COLO668 (cell line): ENCODE data around the gene ANKS4B.
"Not testable (repeated sequence)": the region's sequence is repeated elsewhere in the genome, so short reads cannot be mapped to it uniquely, and the experiment has no call there.

Source experiments
- DNase-seq: peaks from one replicate; lab custom pipeline; 2025; ENCODE audit not compliant: unreplicated experiment; lab: John Stamatoyannopoulos, UW

The ANKS4B gene

DNA sequence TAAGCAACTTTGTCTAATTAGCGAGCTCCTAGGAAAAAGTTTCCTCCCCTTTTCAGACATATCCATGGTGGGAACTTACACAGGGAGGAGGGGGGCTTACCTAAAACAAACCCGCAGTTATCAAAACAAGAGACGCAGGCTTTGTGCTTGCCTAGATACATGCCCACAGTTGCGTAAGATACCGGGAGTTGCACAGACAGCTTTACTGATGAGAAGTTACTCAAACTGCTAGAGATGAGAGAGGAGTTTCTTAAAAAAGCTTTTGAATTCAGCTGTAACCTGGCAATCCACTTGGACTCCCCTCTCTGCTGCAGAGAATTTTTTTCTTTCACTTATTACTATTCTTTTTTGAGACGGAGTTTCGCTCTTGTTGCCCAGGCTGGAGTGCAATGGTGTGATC is 15.3 kb upstream of the ANKS4B start:
- no peak for DNase-seq

DNA sequence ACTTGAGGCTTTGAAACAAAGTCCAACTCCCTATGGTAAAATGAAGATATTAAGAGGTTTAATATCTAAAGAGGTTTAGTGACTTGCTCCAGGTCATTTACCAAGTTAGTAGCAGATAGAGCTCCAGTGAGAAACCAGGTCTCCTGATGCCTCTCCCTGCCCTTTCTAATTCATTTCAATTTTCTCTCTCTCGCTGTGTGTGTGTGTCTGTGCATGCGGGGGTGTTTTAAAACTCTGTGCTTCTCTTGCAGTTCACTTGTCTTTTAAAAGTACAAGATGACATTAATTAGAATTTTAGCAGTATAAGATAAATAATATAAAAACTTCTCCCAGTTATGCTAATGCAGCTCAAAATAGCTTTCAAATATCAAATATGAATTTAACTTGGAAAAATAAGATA is 13.9 kb upstream of the ANKS4B start:
- DNase-seq: no peak

DNA sequence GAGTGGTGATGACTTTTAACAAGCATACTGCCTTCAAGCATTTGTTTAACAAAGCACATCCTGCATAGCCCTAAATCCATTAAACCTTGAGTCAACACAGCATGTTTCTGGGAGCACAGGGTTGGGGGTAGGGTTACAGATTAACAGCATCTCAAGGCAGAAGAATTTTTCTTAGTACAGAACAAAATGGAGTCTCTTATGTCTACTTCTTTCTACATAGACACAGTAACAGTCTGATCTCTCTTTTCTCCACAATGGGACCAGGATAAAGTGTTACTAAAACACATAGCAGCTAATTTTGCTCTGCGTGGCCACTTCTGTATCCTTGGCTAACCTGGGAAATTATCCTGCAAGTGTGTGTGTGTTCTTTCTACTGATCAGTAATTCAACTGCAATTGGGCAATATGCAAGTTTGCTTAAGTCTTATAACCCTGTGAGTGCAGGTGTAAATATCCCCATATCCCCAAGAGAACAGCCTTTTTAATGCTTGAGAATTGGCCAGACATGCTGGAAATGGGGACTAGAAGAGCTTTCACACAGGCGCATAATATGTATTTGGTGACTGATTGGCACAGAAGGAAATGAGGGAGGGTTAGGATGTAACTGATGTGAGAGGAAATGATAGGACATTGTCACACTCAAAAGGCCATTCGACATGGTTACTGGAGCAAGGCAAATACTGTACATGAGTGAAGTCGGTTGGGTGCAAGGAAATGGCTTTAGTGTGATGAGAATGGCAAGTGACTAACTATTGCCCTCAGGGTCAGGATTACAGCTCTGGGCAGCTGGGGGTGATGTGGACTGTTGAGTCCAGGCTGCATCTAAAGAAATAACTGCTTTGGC is 10.8 kb upstream of the ANKS4B start:
- DNase-seq: peak; percentile 18

DNA sequence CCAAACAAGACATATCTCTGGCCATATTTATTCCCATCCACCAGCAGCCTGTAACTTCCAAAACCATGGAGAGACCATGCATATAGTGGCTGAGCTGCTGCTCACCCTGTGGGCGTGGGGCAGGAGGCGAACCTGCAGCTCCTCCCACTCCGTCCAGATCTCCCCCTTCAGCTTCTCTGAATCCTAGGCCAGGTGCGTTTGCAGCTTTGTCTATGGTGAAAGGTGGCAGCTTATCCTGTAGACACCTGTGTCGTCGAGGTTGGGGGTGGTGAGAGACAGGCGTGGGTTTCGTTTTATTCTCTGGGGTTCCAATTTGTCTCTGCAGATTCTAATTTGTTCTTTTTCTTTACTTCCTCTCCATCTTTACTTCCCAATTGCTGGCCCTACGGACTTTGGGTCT is 9.7 kb upstream of the ANKS4B start:
- DNase-seq: peak; percentile 33

DNA sequence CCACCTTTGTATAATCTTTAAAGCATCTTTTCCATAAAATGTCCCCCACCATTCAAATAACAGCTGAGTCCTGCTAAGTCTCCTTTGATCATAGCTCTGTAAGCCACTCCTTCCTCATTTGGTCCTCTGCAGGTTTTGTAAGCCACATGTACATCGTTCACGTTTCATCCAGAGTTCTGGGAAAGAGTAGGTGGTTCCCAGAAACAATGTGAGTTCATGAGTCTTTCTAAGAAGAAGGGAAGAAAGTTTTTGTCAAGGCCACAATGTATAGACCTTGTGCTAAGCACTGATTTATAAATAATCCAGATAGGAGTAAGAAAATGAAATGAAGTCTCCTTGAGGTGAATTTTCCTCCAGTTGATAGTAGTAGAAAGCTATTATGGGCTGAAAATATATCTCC is 8.7 kb upstream of the ANKS4B start:
- no peak for DNase-seq

DNA sequence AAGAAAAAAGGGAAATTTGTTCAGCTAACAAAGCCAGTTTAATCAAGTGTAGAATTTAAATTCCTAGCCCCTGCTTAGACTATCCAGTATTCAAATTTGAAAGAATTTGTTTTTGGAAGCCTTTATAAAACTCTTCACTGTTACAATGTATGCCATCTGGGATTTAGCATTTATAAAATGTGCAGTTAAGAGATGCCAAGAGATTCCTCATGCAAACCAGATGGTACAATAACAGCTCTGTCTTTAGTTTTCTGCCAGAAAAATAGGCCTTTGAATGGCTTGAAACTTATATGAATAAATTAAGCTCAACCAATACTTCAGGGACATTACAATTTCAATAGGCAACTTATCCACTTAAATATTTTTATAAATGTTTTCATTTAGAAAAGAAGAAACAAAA is 6.8 kb upstream of the ANKS4B start:
- no peak for DNase-seq

DNA sequence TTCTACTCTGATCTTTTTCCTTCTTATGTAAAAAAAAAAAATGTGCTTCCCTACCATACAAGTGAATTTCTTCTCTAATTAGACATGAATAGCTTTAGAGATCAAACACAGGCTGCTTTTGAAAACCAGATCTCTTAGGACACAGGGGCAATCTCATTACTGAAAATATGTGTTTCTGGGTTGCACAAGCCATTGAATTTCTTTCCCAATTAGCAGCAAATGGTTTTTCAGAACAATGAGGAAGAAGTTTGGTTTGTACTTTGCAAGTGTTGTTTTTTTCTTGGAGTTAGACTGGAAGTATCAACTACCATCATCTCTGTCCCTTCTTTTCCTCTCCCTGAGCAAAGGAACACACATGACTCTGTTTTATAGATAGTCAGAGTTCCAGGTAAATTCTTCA is 5.6 kb upstream of the ANKS4B start:
- no peak for DNase-seq

DNA sequence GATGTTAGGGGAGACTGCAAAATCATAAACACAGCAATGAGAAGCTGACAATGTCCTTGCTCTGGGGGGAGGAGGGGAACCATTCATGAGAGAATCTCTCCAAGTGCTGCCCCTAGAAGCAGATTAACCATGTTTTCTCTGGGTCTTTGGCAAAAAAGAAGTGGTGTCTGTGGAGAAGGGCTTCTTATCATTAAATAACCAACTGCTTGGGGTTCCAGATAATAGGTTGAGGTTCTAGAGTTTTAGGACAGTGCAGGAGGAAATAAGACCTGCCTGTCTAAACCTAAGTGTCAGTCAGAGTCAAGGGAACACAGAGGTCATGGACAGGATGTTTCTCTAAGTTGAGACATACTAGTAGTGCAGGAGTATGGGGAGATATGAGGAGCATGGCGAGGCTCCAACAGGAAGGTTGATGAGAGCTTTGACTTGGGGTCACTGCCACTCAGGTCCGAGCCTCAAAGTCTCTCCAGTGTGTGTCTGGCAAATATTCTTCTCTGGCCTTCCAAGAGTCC is 5.1 kb upstream of the ANKS4B start:
- DNase-seq: no peak

DNA sequence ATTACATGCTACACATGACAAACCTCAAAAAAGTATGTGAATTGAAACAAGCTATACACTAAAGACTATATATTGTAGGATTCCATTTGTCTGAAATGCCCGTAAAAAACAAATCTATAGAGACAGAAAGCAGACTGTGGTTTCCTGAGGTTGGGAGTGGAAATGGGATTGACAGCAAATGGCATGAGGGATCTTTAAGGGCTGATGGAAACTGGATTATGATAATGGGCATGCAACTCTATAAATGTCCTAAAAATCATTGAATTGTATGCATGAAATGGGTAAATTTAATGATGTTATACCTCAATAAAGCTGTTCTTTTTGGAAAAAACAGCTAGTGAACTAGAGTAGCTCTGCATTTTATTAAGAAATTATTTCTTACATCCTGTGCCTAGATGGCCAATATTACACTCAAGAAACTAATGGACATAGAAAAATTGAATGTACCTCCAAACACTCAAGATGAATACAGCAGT is 416 bp upstream of the ANKS4B start:
- no peak for DNase-seq

DNA sequence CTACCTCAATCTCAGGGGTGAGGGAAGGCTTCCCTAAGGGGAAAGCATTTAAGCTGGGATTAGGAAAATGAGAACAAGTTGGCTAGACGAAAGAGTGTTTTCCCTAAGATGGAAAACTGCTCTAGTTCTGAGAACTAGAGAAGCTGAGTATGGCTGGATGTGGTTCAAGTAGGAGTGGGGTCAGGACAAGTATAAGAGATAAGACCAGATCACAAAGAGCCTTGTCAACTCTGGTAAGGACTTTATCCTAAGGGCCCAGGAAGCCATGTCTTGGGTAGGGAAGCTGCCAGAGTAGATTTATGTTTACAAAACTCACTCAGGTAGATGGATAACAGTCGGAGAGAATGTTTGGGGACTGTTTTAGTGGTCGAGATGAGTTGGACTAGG is 1.7 kb downstream of the ANKS4B start:
- no peak for DNase-seq

DNA sequence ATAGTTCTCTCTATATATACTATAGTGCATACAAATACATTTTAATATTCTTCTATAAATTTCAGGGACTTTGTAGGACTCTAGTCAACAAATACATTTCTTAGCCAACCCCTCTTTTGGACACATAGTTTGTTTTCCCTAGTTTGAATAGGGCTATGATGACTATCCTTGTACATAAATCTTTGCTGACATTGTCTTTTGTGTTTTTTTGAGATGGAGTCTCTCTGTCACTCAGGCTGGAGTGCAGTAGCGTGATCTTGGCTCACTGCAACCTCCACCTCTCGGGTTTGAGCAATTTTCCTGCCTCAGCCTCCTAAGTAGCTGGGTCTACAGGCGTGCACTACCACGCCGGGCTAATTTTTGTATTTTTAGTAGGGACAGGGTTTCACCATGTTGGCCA is 3.3 kb downstream of the ANKS4B start:
- DNase-seq: no peak

DNA sequence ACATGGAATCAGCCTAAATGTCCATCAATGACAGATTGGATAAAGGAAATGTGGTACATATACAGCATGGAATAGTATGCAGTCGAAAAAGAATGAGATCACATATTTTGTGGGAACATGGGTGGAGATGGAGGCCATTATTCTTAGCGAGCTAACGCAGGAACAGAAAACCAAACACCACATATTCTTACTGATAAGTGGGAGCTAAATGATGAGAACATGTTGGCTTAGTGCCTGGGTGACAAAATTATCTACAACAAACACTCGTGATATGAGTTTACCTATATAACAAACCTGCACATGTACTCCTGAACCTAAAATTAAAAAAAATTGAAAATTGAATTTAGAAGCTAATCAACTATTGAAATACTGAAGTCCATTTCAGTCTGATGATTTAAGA is 6.1 kb downstream of the ANKS4B start:
- DNase-seq: no peak

DNA sequence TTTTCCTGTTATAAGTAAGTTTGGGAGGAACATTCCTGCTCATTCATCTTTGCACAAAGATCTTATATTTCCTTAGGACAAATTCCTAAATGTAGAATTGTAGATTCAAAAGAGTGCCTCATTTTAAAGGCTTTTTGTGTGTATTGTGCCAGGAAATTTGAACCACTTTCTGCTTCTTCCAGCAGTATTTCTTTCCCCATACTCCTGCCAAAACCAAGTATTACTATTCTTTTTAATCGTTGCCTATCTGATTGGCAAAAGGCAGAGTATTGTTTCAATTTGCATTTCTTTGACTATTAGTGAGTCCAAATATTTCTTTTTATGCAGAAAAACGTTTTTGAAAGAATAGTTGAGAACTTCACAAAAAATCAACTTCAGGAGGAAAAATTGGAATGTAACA is 9.3 kb downstream of the ANKS4B start:
- no peak for DNase-seq

DNA sequence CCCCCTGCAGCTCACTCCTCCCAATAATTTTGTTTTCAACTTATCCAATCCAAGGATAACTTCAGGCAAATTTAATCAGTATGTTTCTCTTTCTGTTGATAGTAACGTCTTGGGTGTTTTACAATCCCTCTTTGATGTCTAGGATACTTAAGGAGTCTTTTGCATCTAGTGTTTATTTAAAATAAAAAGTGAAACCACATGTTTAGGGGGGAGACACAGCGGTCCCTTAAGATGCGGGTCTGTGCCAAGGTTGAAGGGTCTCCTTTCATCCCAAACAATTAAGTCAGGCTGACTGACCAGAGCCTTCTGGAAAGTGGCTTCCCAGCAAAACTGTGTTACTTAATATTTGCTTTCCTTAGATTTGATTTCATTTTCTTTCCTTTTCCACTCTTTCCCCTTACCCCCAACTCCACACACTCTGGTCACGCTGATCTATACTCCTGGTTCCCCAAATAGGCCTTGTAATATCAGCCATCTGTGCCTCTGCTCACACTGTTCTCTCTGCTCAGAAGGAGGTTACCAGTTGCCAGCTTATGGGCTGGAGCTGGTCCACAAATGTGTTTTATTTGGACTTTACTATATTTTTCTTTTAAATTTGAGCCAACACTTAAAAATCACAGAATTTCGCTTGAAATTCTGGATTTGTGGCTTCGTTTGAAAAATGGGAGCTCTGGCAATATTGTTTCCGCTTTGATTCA is 11.2 kb downstream of the ANKS4B start:
- no peak for DNase-seq

DNA sequence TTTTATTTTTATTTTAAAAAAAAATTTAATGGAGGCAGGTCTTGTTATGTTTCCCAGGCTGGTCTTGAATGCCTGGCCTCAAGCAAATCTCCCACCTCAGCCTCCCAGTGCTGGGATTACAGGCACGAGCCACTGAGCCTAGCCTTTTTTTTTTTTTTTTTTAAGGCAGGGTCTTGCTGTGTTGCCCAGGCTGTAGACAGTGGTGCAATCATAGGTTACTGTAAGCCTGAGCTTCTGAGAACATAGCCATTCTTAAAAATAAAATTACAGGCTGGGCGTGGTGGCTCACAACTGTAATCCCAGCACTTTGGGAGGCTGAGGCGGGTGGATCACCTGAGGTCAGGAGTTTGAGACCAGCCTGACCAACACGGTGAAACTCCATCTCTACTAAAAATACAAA is 14.7 kb downstream of the ANKS4B start:
- DNase-seq: not testable (repeated sequence)

DNA sequence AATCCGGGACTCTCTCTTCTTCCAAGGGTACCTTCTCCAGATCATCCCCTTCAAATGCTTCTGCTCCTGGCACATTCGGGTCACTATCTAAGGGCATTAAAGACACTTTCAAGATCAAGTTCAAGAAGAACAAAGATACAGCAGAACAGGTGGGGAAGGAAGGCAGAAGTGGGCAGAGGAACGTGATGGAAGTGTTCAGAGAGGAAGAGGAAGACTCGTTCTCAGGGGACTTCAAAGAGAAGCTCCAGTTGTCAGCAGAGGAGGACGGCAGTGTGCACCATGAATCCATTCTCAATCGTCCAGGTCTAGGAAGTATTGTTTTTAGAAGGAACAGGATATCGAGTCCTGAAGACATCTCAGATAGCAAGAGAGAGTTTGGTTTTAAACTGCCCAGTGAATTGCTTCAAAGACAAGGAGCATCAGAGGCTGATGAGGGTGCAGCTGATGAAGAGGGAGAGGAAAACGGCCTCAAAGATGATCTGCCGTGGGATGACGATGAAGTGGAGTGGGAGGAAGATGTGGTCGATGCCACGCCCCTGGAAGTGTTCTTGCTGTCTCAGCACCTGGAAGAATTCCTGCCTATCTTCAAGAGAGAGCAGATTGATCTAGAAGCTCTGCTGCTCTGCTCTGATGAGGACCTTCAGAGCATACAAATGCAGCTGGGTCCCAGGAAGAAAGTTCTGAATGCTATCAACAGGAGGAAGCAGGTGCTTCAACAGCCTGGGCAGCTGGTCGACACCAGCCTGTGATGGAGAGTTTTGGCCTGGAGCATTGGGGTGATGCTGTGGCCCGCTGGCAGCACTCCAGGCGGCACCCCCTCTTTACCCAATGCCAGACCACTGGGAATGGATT is 16.8 kb downstream of the ANKS4B start:
- no peak for DNase-seq

DNA sequence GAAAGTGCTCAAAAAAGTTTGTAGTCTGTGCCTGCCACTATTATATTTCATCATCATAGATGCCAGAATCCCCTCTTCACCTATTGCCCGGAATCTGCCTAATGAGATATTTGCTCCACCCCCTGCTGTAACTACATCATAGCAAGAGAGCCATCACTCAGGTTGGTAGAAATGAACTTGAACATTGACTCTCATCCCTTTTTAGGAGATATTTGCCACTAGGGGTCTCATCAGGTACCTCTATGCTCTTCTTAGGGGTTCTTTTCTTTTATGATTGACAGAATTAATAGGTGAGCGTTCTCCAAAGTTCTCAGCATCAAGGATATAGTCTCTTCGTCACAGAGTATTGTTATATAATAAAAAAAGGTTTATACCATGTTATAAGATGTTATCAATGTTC is 20.0 kb downstream of the ANKS4B start:
- DNase-seq: no peak

DNA sequence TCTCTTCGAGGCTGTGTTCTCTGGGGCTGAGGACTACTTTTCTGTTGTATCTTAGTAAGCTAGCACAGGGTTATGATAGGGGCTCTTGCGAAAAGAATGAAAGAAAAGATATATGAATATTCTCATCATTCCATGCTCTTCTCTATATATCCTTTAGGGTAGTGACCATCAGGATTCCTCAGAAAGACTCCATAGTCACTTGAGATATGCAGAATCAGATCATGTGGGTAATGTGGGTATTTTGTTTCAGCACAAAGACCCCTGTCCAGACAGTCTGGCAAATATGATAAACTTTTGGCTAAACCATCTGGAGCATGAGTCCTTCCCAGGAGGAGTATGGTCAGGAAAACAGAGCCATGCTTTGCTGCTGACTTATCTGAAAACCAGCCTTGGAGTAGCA is 23.1 kb downstream of the ANKS4B start:
- no peak for DNase-seq

DNA sequence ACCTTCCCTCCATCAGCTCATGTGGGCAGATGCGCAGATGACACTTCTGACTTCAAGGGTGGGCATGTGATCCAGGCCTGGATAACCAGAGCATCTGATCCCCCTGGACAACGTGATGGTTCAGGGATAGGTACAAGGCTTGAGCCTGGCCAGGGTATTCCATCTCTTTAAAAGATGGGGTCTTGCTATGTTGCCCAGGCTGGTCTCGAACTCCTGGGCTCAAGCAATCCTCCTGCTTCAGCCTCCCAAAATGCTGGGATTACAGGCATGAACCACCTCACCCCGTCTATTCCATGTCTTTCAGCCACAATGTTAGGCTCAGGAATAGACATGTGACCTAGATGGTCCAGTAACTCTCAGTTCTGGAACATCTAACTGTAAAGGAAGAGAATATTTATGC is 23.8 kb downstream of the ANKS4B start:
- no peak for DNase-seq

DNA sequence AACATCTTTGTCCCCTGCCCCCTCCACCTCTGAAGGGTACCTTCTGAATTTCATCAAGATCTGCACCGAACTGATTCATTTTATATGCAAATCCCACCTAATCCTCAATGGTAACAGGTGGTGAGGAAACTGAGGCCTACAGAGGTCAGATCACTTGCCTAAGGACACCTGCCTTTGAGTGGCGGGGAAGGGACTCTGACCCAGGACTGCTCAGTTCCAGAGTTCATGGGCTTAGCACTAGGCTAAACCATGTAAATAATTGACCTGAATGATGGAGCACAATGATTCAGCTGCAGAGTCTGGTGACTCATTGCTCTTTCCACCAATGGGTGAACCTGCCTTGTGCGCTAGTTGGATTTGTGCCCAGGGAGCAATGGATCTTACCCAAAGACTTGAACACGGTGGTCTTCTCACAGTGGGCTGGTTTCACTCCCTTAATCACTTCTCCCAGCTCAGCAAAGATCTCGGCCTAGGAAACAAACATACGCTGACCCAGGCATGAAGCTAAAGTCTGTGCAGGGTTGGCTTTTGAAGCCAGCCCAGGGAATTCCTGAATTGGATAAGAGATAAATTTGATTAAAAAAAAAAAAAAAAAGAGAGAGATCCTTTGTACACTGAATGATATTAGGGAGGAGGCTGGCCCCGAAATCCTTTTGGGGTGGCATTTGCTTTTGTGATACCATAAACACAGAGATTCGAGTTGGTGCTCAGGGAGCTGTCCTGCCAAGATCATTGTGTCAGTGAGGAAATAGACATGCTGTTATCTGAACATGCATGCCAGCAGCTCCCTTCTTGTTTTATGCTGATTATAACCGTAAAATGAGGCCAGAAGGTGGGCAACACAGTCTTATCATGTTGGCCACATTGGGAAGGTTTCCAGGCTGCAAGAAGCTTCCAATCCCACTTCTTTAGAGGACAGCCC is 27.6 kb downstream of the ANKS4B start:
- DNase-seq: peak; percentile 70
